B cell (primary cell): ENCODE results near the gene MAP4K4. TPM values are rescaled to one million over a fixed set of nuclear protein-coding genes. Genes with fewer than 3 reads are reported as not detected.

ENCODE experiments used
- ATAC-seq: fragments of 200-7000 bp; cut with Tn5 transposase; one replicate; pipeline ENCODE4 v1.10.0; 2021; ENCODE audit warnings: low read depth, mild to moderate bottlenecking, moderate number of reproducible peaks, moderate library complexity
- CTCF ChIA-PET: fragments of 350-600 bp; sonication (Branson Sonifier 250); formaldehyde crosslinking; loops from one replicate; lab custom pipeline; 2021; ENCODE audit warnings: antibody characterized with exemption, inconsistent platforms; lab: Charles Lee
- POLR2A ChIA-PET: fragments of 350-600 bp; sonication (Branson Sonifier 250); formaldehyde crosslinking; loops from one replicate; lab custom pipeline; 2021; ENCODE audit warnings: antibody characterized with exemption; lab: Charles Lee
- DNase-seq: peaks from one replicate; pipeline ENCODE4 v3.0.0; 2013
- H2AFZ ChIP-seq: 2 replicates; pipeline ENCODE4 v1.6.1; 2012; ENCODE audit warnings: mild to moderate bottlenecking, low read depth, low read length; ENCODE audit not compliant: insufficient read depth, poor library complexity, severe bottlenecking
- H3K27ac ChIP-seq, 2 donors: 1 replicate in 1 of 2; 2 replicates in 1 of 2; pipeline ENCODE4 v1.5.1; 2012 to 2013; ENCODE audit warnings: low read length in 2 of 2, mild to moderate bottlenecking in 2 of 2, moderate library complexity in 1 of 2
- H3K27me3 ChIP-seq, 4 experiments: fragments of 200-600 bp in 1 of 4; sonication (generic) in 1 of 4; replicated peaks in 1 of 4; 1 replicate in 2 of 4; 2 replicates in 2 of 4; pipeline versions ENCODE4 v1.6.1 to v1.7.0; 2013 to 2016; ENCODE audit warnings: low read length in 3 of 4, mild to moderate bottlenecking in 2 of 4, mixed read lengths in 1 of 4, moderate library complexity in 1 of 4; ENCODE audit not compliant: insufficient read depth in 4 of 4, control insufficient read depth in 3 of 4; ENCODE audit errors: control extremely low read depth in 1 of 4
- H3K36me3 ChIP-seq, 2 experiments: replicated peaks in 1 of 2; 1 replicate in 1 of 2; 2 replicates in 1 of 2; pipeline versions ENCODE4 v1.6.1 to v1.7.1; 2013; ENCODE audit warnings: low read length in 1 of 2; ENCODE audit not compliant: insufficient read depth in 2 of 2, control insufficient read depth in 1 of 2; ENCODE audit errors: control extremely low read depth in 1 of 2, extremely low read depth in 1 of 2
- H3K4me1 ChIP-seq, 2 donors: fragments of 200-600 bp in 1 of 2; sonication (generic) in 1 of 2; 1 replicate in 1 of 2; 2 replicates in 1 of 2; pipeline versions ENCODE4 v1.5.1 to v1.6.1; 2013 to 2017; ENCODE audit warnings: low read length in 2 of 2; ENCODE audit not compliant: control insufficient read depth in 2 of 2, insufficient read depth in 2 of 2
- H3K4me2 ChIP-seq: replicated peaks from 2 replicates; pipeline ENCODE3; 2012; ENCODE audit warnings: mild to moderate bottlenecking, low read depth, low read length; ENCODE audit not compliant: poor library complexity, severe bottlenecking
- H3K4me3 ChIP-seq, 5 experiments: fragments of 200-600 bp in 1 of 5; sonication (generic) in 1 of 5; 1 replicate in 3 of 5; 2 replicates in 2 of 5; pipeline versions ENCODE4 v1.5.1 to v1.7.0; 2011 to 2016; ENCODE audit warnings: low read length in 4 of 5, mild to moderate bottlenecking in 4 of 5, low read depth in 2 of 5, control low read depth in 1 of 5, moderate library complexity in 1 of 5; ENCODE audit not compliant: insufficient read depth in 1 of 5; ENCODE audit errors: control extremely low read depth in 1 of 5, extremely low read depth in 1 of 5
- H3K79me2 ChIP-seq: fragments of 200-600 bp; sonication (generic); one replicate; pipeline ENCODE4 v1.6.0; 2016; ENCODE audit warnings: low read length; ENCODE audit not compliant: control insufficient read depth, insufficient read depth
- H3K9ac ChIP-seq: fragments of 200-600 bp; sonication (generic); 2 replicates; pipeline ENCODE4 v1.6.1; 2017; ENCODE audit warnings: mild to moderate bottlenecking, low read length, moderate library complexity
- H3K9me3 ChIP-seq, 3 donors: one replicate each; pipeline versions ENCODE4 v1.6.1 to v1.7.1; 2013; ENCODE audit warnings: low read length in 2 of 3; ENCODE audit not compliant: control insufficient read depth in 2 of 3, insufficient read depth in 1 of 3; ENCODE audit errors: control extremely low read depth in 1 of 3
- H4K20me1 ChIP-seq: 2 replicates; pipeline ENCODE4 v1.6.0; 2012; ENCODE audit warnings: mild to moderate bottlenecking, low read length; ENCODE audit not compliant: insufficient read depth, control insufficient read depth, poor library complexity, severe bottlenecking
- H3K27ac Mint-ChIP-seq: one replicate; pipeline ENCODE4 v1.8.0; 2021; ENCODE audit warnings: mixed read lengths
- H3K27me3 Mint-ChIP-seq: one replicate; pipeline ENCODE4 v1.8.0; 2021; ENCODE audit warnings: mixed read lengths
- H3K4me1 Mint-ChIP-seq: one replicate; pipeline ENCODE4 v1.8.0; 2021; ENCODE audit warnings: mixed read lengths
- H3K4me3 Mint-ChIP-seq: one replicate; pipeline ENCODE4 v1.8.0; 2021; ENCODE audit warnings: mixed read lengths
- H3K9me3 Mint-ChIP-seq: one replicate; pipeline ENCODE4 v1.8.0; 2022; ENCODE audit warnings: mixed read lengths; ENCODE audit not compliant: insufficient read depth
- CTCF ChIP-seq: fragments of 200-600 bp; IDR thresholded peaks from one replicate; pipeline ENCODE4 v1.8.0; 2022; ENCODE audit warnings: antibody characterized with exemption, mild to moderate bottlenecking
- EZH2 ChIP-seq: IDR thresholded peaks from 2 replicates; pipeline ENCODE4 v1.6.1; 2012; ENCODE audit warnings: borderline replicate concordance, low read depth, mild to moderate bottlenecking, moderate library complexity, low read length; ENCODE audit not compliant: insufficient read depth, poor library complexity, severe bottlenecking
- WGBS: methylation state at CpG from one replicate; pipeline ENCODE4 v1.1.5; 2013; ENCODE audit warnings: missing lambda C conversion rate; ENCODE audit not compliant: insufficient coverage; 5-methylcytosine and 5-hydroxymethylcytosine counted together
- intact Hi-C: fragments of 100-400 bp; cut with micrococcal nuclease; formaldehyde crosslinking; loops from one replicate; pipeline ENCODE4 v1.10.0; 2022
- polyA plus RNA-seq: library from polyadenylated mRNA; depleted of rRNA; stranded (reverse); fragments of >200 nt; gene quantifications from 2 replicates; pipeline ENCODE4 v1.2.3, GENCODE V29; 2012
- total RNA-seq, 2 donors: library from RNA; stranded (reverse); fragments of 120-200 nt in 1 of 2; gene quantifications; 1 replicate in 1 of 2; 2 replicates in 1 of 2; pipeline versions ENCODE4 v1.2.3 to v1.2.4, GENCODE V29; 2013 to 2022

MAP4K4 gene
- total and polyA plus RNA-seq, 2 donors (not counting 1 experiment from before 2014, with no cell fraction given) = 54.8 to 280 TPM

GRCh38 chr2:101732773-101733256, 35.3 kb downstream of the MAP4K4 start:
- no peak for DNase-seq
- Histone ChIP-seq H3K79me2 (peaks cover 100% of the 10 kb centered on the region), H3K27me3 (no peaks in the 10 kb centered on the region), H3K27ac (no peak overlapping the region), H3K9ac (no peak overlapping the region), H2AFZ (no peak overlapping the region), H3K9me3 (peaks cover 0 to 5% (median 0%) of the 10 kb centered on the region in 3 donors), H3K36me3 (no peaks in the 10 kb centered on the region), H3K4me3 (no peak overlapping the region), H4K20me1 (peaks cover 96% of the 10 kb centered on the region), H3K4me2 (peak overlapping the region; percentile 13), H3K4me1 (peaks cover 90 to 93% of the 10 kb centered on the region in 2 donors)
- POLR2A ChIA-PET = interaction anchor here (0.6 kb wide), 2 partner anchors 15 to 23 kb away, joined by 3 to 10 read pairs; no protein-coding TSS in a partner anchor
- TF ChIP-seq CTCF (no peak), EZH2 (no peak)
- intact Hi-C loops = no loop called here
- ATAC-seq = no peak
- Mint-ChIP-seq H3K4me1 (peaks cover 91% of the 10 kb centered on the region), H3K27me3 (no peaks in the 10 kb centered on the region), H3K4me3 (peak overlapping the region; percentile 46), H3K27ac (peak overlapping the region; percentile 6), H3K9me3 (no peaks in the 10 kb centered on the region)
- WGBS = 99% methylated on average over 14 of the region's 14 CpGs
- CTCF ChIA-PET = interaction anchor here (0.6 to 1.5 kb wide), 3 partner anchors 25 to 313 kb away, joined by 3 to 4 read pairs (median 3); no protein-coding TSS in a partner anchor

- Histone ChIP-seq H3K9me3 (peaks cover 0 to 3% (median 0%) of the 10 kb centered on the region in 3 donors), H3K27me3 (no peaks in the 10 kb centered on the region), H3K27ac (peak overlapping the region in 1 of 2 donors; percentile 49), H3K4me1 (peaks cover 90 to 93% of the 10 kb centered on the region in 2 donors), H3K9ac (no peak overlapping the region), H3K4me3 (no peak overlapping the region), H3K79me2 (peaks cover 100% of the 10 kb centered on the region), H3K4me2 (peak overlapping the region; percentile 13), H3K36me3 (no peaks in the 10 kb centered on the region), H2AFZ (no peak overlapping the region), H4K20me1 (peaks cover 95% of the 10 kb centered on the region)
- H3K4me1 Mint-ChIP-seq = peaks cover 92% of the 10 kb centered on the region
- no peaks in the 10 kb centered on the region for H3K27me3 Mint-ChIP-seq
- TF ChIP-seq CTCF (no peak), EZH2 (no peak)
- peak overlapping the region; percentile 6 for H3K27ac Mint-ChIP-seq
- CTCF ChIA-PET = interaction anchor here (0.6 to 1.5 kb wide), 3 partner anchors 26 to 98 kb away, joined by 3 to 4 read pairs (median 3); no protein-coding TSS in a partner anchor
- POLR2A ChIA-PET = interaction anchor here (0.6 kb wide), 1 partner anchor 15 kb away, joined by 3 read pairs; no protein-coding TSS in a partner anchor
- H3K4me3 Mint-ChIP-seq = peak overlapping the region; percentile 46
- no peak for ATAC-seq
- DNase-seq = no peak
- no peaks in the 10 kb centered on the region for H3K9me3 Mint-ChIP-seq
- intact Hi-C loops = no loop called here
- 71% methylated on average over 2 of the region's 4 CpGs for WGBS
These were observed 35.9 kb downstream of the MAP4K4 start for GRCh38 chr2:101733257-101733993.
